SK-N-SH treated with all-trans-retinoic acid at 6 μM for 48 hours (cell line): ENCODE data around the gene C20orf173.

Experiments
- ATAC-seq: fragments of 200-7000 bp; cut with Tn5 transposase; 3 replicates; pipeline ENCODE4 v1.9.1; 2020; ENCODE audit warnings: mild to moderate bottlenecking, moderate library complexity
- GLIS3 ChIP-seq: fragments of 250-450 bp; sonication (Bioruptor Pico); IDR thresholded peaks from 2 replicates; pipeline ENCODE4 v1.5.0; 2020; ENCODE audit warnings: mild to moderate bottlenecking, moderate library complexity
- ISL1 ChIP-seq: fragments of 250-450 bp; sonication (Bioruptor Pico); IDR thresholded peaks from 2 replicates; pipeline ENCODE4 v2.1.2; 2022; ENCODE audit warnings: mild to moderate bottlenecking, moderate library complexity
- OSR1 ChIP-seq: fragments of 250-450 bp; sonication (Bioruptor Pico); IDR thresholded peaks from 2 replicates; pipeline ENCODE4 v1.8.0; 2022; ENCODE audit warnings: moderate library complexity, mild to moderate bottlenecking, inconsistent platforms
- PPARA ChIP-seq: fragments of 250-450 bp; sonication (Bioruptor Pico); IDR thresholded peaks from 2 replicates; pipeline ENCODE4 v1.5.0; 2020; ENCODE audit warnings: mild to moderate bottlenecking, borderline replicate concordance
- TOX ChIP-seq: fragments of 250-450 bp; sonication (Bioruptor Pico); IDR thresholded peaks from 2 replicates; pipeline ENCODE4 v1.8.0; 2021; ENCODE audit warnings: mild to moderate bottlenecking, moderate library complexity, borderline replicate concordance
- ZFP3 ChIP-seq: fragments of 250-450 bp; sonication (Bioruptor Pico); IDR thresholded peaks from 2 replicates; pipeline ENCODE4 v1.5.0; 2020; ENCODE audit warnings: mild to moderate bottlenecking, moderate library complexity
- ZNF70 ChIP-seq: fragments of 450-650 bp; formaldehyde crosslinking; IDR thresholded peaks from 2 replicates; pipeline ENCODE4 v1.5.0; 2020; ENCODE audit warnings: mild to moderate bottlenecking, moderate library complexity
- TF ChIP-seq, protein P1 (sequence below): fragments of 250-450 bp; sonication (Bioruptor Pico); IDR thresholded peaks from 2 replicates; pipeline ENCODE4 v1.5.1; 2020; ENCODE audit warnings: low read depth, mild to moderate bottlenecking, moderate library complexity
- TF ChIP-seq, protein P2 (sequence below): fragments of 250-450 bp; sonication (Bioruptor Pico); IDR thresholded peaks from 2 replicates; pipeline ENCODE4 v1.8.0; 2021; ENCODE audit warnings: low read depth, mild to moderate bottlenecking, moderate library complexity, borderline replicate concordance

Gene C20orf173

DNA sequence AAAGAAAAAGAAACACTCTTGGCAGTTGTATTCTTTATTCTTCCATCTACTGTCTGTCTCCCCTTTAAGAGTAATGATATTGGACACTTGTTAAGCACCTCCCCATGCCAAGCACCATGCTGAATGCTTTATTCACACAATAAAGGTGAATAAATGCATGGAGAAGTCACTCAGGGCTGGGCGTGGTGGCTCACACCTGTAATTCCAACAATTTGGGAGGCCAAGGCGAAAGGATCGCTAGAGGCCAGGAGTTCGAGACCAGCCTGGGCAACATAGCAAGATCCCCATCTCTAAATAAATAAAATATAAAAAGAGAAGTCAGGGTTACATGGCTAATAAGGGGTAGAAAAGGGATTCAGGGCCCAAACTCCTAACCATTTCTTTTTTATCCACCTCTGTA lies 42.0 kb downstream of the C20orf173 start:
- TF ChIP-seq GLIS3 (CRISPR knock-in tag) (no peak), PPARA (CRISPR knock-in tag) (no peak), TOX (CRISPR knock-in tag) (no peak), ZNF70 (CRISPR knock-in tag) (no peak), ISL1 (no peak)
- TF ChIP-seq, protein P1, sequence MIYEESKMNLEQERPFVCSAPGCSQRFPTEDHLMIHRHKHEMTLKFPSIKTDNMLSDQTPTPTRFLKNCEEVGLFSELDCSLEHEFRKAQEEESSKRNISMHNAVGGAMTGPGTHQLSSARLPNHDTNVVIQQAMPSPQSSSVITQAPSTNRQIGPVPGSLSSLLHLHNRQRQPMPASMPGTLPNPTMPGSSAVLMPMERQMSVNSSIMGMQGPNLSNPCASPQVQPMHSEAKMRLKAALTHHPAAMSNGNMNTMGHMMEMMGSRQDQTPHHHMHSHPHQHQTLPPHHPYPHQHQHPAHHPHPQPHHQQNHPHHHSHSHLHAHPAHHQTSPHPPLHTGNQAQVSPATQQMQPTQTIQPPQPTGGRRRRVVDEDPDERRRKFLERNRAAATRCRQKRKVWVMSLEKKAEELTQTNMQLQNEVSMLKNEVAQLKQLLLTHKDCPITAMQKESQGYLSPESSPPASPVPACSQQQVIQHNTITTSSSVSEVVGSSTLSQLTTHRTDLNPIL, result no peak
- TF ChIP-seq, all 23 proteins: peak for 0

DNA sequence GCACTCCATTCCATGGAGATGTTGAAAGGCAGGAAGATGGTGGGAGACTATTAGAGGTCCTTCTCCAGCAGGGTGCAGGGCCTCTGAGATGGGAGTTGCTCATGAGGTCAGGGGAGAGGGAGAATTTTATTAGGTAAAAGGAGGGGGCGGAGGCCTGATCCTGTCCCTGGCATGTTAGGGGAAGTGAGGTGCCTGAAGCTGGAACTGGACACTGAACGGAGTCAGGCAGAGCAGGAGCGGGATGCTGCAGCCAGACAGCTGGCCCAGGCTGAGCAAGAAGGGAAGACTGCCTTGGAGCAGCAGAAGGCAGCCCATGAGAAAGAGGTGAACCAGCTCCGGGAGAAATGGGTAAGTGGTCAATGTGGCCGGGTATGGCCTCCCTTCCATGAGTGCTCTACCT lies 49.7 kb downstream of the C20orf173 start:
- ATAC-seq, result no peak
- no peak for TF ChIP-seq OSR1 (CRISPR knock-in tag)
- no peak for TF ChIP-seq ZNF70 (CRISPR knock-in tag)
- TF ChIP-seq, protein P2, sequence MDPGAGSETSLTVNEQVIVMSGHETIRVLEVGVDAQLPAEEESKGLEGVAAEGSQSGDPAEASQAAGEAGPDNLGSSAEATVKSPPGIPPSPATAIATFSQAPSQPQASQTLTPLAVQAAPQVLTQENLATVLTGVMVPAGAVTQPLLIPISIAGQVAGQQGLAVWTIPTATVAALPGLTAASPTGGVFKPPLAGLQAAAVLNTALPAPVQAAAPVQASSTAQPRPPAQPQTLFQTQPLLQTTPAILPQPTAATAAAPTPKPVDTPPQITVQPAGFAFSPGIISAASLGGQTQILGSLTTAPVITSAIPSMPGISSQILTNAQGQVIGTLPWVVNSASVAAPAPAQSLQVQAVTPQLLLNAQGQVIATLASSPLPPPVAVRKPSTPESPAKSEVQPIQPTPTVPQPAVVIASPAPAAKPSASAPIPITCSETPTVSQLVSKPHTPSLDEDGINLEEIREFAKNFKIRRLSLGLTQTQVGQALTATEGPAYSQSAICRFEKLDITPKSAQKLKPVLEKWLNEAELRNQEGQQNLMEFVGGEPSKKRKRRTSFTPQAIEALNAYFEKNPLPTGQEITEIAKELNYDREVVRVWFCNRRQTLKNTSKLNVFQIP (CRISPR knock-in tag), result no peak
- TF ChIP-seq GLIS3 (CRISPR knock-in tag), result no peak
- TF ChIP-seq ZFP3, result no peak

More for the DNA sequence above, 42.0 kb downstream of the C20orf173 start:
- ATAC-seq, result no peak

DNA sequence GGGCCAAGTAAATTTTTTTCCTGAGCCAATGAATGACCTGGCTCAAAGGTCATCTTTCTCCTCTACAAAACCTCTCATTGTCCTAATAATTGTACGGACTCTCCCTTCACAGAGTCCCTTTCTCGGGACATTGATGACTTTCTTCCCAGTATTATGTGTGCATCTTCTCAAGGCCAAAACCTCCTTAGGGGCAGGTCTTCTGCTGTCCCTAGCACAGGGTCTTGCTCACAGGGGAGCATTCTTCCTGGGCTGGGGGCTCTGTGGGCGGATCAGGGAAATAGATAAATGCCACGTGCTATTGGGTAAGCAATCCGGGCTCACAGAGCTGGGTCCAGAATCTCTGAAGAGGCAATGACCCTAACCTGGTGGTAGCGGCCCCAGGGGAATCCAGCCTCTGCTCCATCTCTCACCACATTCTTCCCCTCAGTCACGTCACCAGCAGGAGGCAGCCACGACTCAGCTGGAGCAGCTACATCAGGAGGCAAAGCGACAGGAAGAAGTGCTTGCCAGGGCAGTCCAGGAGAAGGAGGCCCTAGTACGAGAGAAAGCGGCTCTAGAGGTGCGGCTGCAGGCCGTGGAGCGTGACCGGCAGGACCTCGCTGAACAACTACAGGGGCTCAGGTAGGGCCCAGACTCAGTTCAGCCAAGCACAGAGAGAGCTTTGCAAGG lies 50.5 kb downstream of the C20orf173 start:
- no peak for ATAC-seq
- TF ChIP-seq GLIS3 (CRISPR knock-in tag) (no peak), TOX (CRISPR knock-in tag) (no peak), ZFP3 (no peak)
